Gastroesophageal sphincter (tissue), 3 donors: ENCODE measurements around the gene RAB17.

Source experiments
- CTCF ChIP-seq, 4 experiments: fragments of 200-600 bp in 2 of 4; fragments of 450-650 bp in 2 of 4; sonication (generic) in 1 of 4; IDR thresholded peaks; one replicate each; pipeline ENCODE4 v1.5.1; 2017 to 2019; ENCODE audit warnings: antibody characterized with exemption in 4 of 4, mild to moderate bottlenecking in 2 of 4, moderate library complexity in 2 of 4
- POLR2AphosphoS5 ChIP-seq: sonication (generic); formaldehyde crosslinking; IDR thresholded peaks from one replicate; pipeline ENCODE4 v1.6.1; 2017; ENCODE audit warnings: antibody characterized with exemption

- TF ChIP-seq POLR2AphosphoS5 = no peak
- no peak for TF ChIP-seq CTCF (IDR thresholded peaks at IDR 0.05)
These were observed 51.6 kb downstream of the RAB17 start for GRCh38 chr2:237538901-237539300.
